B cell (primary cell): ENCODE measurements around the gene PCNX4.

Experiments
- CTCF ChIP-seq: fragments of 200-600 bp; IDR thresholded peaks from one replicate; pipeline ENCODE4 v1.8.0; 2022; ENCODE audit warnings: antibody characterized with exemption, mild to moderate bottlenecking
- EZH2 ChIP-seq: IDR thresholded peaks from 2 replicates; pipeline ENCODE4 v1.6.1; 2012; ENCODE audit warnings: borderline replicate concordance, low read depth, mild to moderate bottlenecking, moderate library complexity, low read length; ENCODE audit not compliant: insufficient read depth, poor library complexity, severe bottlenecking

- TF ChIP-seq CTCF: no peak
- TF ChIP-seq EZH2: no peak
These were observed 87.7 kb downstream of the PCNX4 start for GRCh38 chr14:60179431-60179869.
